ENCODE measurements around the gene DOCK2.

GRCh38 chr5:169860585-169860984 lies 223.5 kb downstream of the DOCK2 start:
- TF ChIP-seq CTCF (conservative IDR thresholded peaks at IDR 0.05; ENCODE audit: low read depth, low read length), result no peak
- no peak for TF ChIP-seq EZH2phosphoT487 (IDR thresholded peaks at IDR 0.05; ENCODE audit: borderline replicate concordance, low read length)
- no peak for TF ChIP-seq EZH2 (IDR thresholded peaks at IDR 0.05; ENCODE audit: low read length, unreplicated experiment)

All from PC-3 (cell line).